ENCODE measurements around the gene ZNF662.

DNA sequence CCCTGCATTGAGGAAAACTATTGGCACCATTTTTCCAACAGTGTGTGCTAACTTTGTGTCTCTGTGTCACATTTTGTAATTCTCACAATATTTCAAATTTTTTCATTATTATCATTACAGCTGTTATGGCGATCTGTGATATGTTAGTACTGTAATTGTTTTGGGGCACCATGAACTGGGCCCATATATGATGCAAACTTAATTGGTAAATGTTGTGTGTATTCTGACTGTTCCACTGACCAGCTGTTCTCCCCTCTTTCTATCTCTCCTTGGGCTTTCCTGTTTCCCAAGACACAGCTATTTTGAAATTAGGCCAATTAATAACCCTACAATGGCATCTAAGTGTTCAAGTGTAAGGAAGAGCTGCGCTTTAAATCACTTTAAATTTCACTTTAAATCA is 28.1 kb upstream of the ZNF662 start:
- TF ChIP-seq POLR2A (IDR thresholded peaks at IDR 0.05) = no peak
- TF ChIP-seq, protein P1, sequence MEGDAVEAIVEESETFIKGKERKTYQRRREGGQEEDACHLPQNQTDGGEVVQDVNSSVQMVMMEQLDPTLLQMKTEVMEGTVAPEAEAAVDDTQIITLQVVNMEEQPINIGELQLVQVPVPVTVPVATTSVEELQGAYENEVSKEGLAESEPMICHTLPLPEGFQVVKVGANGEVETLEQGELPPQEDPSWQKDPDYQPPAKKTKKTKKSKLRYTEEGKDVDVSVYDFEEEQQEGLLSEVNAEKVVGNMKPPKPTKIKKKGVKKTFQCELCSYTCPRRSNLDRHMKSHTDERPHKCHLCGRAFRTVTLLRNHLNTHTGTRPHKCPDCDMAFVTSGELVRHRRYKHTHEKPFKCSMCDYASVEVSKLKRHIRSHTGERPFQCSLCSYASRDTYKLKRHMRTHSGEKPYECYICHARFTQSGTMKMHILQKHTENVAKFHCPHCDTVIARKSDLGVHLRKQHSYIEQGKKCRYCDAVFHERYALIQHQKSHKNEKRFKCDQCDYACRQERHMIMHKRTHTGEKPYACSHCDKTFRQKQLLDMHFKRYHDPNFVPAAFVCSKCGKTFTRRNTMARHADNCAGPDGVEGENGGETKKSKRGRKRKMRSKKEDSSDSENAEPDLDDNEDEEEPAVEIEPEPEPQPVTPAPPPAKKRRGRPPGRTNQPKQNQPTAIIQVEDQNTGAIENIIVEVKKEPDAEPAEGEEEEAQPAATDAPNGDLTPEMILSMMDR (IDR thresholded peaks at IDR 0.05) = no peak

Data from uterus (tissue), 2 donors.